Loucy (cell line): ENCODE measurements around the gene TMBIM6.

Source experiments
- H2AFZ ChIP-seq: fragments of 200-600 bp; sonication (generic); 2 replicates; pipeline ENCODE4 v1.6.0; 2016; ENCODE audit warnings: antibody characterized with exemption, mild to moderate bottlenecking, low read length, moderate library complexity
- H3F3A ChIP-seq: fragments of 200-600 bp; 2 replicates; pipeline ENCODE4 v1.6.0; 2016; ENCODE audit warnings: antibody characterized with exemption, low read depth, mild to moderate bottlenecking
- H3K27me3 ChIP-seq: fragments of 200-600 bp; sonication (generic); 2 replicates; pipeline ENCODE4 v1.6.1; 2014; ENCODE audit warnings: low read length, mild to moderate bottlenecking; ENCODE audit not compliant: insufficient read depth, poor library complexity, severe bottlenecking
- H3K36me3 ChIP-seq: fragments of 200-600 bp; sonication (generic); 2 replicates; pipeline ENCODE4 v1.6.1; 2016; ENCODE audit warnings: low read length; ENCODE audit not compliant: insufficient read depth
- H3K4me1 ChIP-seq: fragments of 200-600 bp; sonication (generic); 2 replicates; pipeline ENCODE4 v1.5.1; 2014; ENCODE audit warnings: low read length, mild to moderate bottlenecking; ENCODE audit not compliant: insufficient read depth, poor library complexity, severe bottlenecking
- H3K4me2 ChIP-seq: fragments of 200-600 bp; sonication (generic); 2 replicates; pipeline ENCODE4 v1.6.0; 2014; ENCODE audit warnings: antibody characterized with exemption, low read length, low read depth, mild to moderate bottlenecking; ENCODE audit not compliant: poor library complexity, severe bottlenecking
- H3K4me3 ChIP-seq: fragments of 200-600 bp; sonication (generic); 2 replicates; pipeline ENCODE4 v1.5.1; 2014; ENCODE audit warnings: low read length, mild to moderate bottlenecking, mixed read lengths; ENCODE audit not compliant: poor library complexity, severe bottlenecking
- H3K79me2 ChIP-seq: fragments of 200-600 bp; sonication (generic); 2 replicates; pipeline ENCODE4 v1.6.1; 2014; ENCODE audit warnings: low read length; ENCODE audit not compliant: insufficient read depth
- H3K9ac ChIP-seq: fragments of 200-600 bp; sonication (generic); 2 replicates; pipeline ENCODE4 v1.6.0; 2014; ENCODE audit warnings: mild to moderate bottlenecking, low read depth, low read length, moderate library complexity; ENCODE audit not compliant: poor library complexity, severe bottlenecking
- H3K9me2 ChIP-seq: fragments of 200-600 bp; sonication (generic); replicated peaks from 2 replicates; pipeline ENCODE4 v1.6.1; 2016; ENCODE audit warnings: low read depth, low read length, mixed read lengths
- H3K9me3 ChIP-seq: fragments of 200-600 bp; sonication (generic); 2 replicates; pipeline ENCODE4 v1.6.1; 2014; ENCODE audit warnings: mild to moderate bottlenecking, antibody characterized with exemption, low read length, low read depth; ENCODE audit not compliant: insufficient read depth
- H4K20me1 ChIP-seq: fragments of 200-600 bp; sonication (generic); 2 replicates; pipeline ENCODE4 v1.6.0; 2014; ENCODE audit warnings: antibody characterized with exemption, low read length, mild to moderate bottlenecking; ENCODE audit not compliant: insufficient read depth, poor library complexity, severe bottlenecking
- CTCF ChIP-seq: fragments of 200-600 bp; sonication (generic); conservative IDR thresholded peaks from 2 replicates; pipeline ENCODE4 v1.5.1; 2014; ENCODE audit warnings: mild to moderate bottlenecking, antibody characterized with exemption, low read length
- EZH2phosphoT487 ChIP-seq: fragments of 200-600 bp; IDR thresholded peaks from 2 replicates; pipeline ENCODE4 v1.6.1; 2018; ENCODE audit warnings: antibody characterized with exemption, mild to moderate bottlenecking, moderate library complexity, borderline replicate concordance

The TMBIM6 gene

GRCh38 chr12:49705479-49706134 is 35.8 kb upstream of the TMBIM6 start:
- peak overlapping the region; percentile 84 for H3K9ac ChIP-seq
- no peaks in the 10 kb centered on the region for H3F3A ChIP-seq

GRCh38 chr12:49706351-49707127 is 34.8 kb upstream of the TMBIM6 start:
- TF ChIP-seq CTCF (no peak), EZH2phosphoT487 (no peak)
- peaks cover 40% of the 10 kb centered on the region for H3K4me1 ChIP-seq
- peak overlapping the region; percentile 92 for H3K4me2 ChIP-seq
- H3K27me3 ChIP-seq, result no peaks in the 10 kb centered on the region
- peaks cover 7% of the 10 kb centered on the region for H4K20me1 ChIP-seq
- peak overlapping the region; percentile 86 for H2AFZ ChIP-seq
- H3K9me2 ChIP-seq, result no peaks in the 10 kb centered on the region
- no peaks in the 10 kb centered on the region for H3K9me3 ChIP-seq
- H3F3A ChIP-seq, result no peaks in the 10 kb centered on the region
- H3K36me3 ChIP-seq, result no peaks in the 10 kb centered on the region
- peak overlapping the region; percentile 84 for H3K9ac ChIP-seq
- peaks cover 56% of the 10 kb centered on the region for H3K79me2 ChIP-seq
- H3K4me3 ChIP-seq, result peak overlapping the region; percentile 90

More at GRCh38 chr12:49705479-49706134, 35.8 kb upstream of the TMBIM6 start:
- no peaks in the 10 kb centered on the region for H3K9me3 ChIP-seq
- no peaks in the 10 kb centered on the region for H3K9me2 ChIP-seq
- H3K4me1 ChIP-seq, result peaks cover 44% of the 10 kb centered on the region
- H3K4me3 ChIP-seq, result peak overlapping the region; percentile 90
- H4K20me1 ChIP-seq, result peaks cover 7% of the 10 kb centered on the region
- no peak overlapping the region for H2AFZ ChIP-seq
- no peaks in the 10 kb centered on the region for H3K36me3 ChIP-seq
- H3K4me2 ChIP-seq, result peak overlapping the region; percentile 92
- no peak for TF ChIP-seq CTCF
- TF ChIP-seq EZH2phosphoT487, result no peak
- peaks cover 63% of the 10 kb centered on the region for H3K79me2 ChIP-seq
- no peaks in the 10 kb centered on the region for H3K27me3 ChIP-seq

GRCh38 chr12:49707128-49707811 is 34.1 kb upstream of the TMBIM6 start, which contains the start of gene FMNL3:
Gene FMNL3, minus strand, starts transcription at chr12:49707405. Its CDS starts 225 bp downstream, at chr12:49707180.
- Histone ChIP-seq H3K9me2 (no peaks in the 10 kb centered on the region), H3K27me3 (no peaks in the 10 kb centered on the region), H2AFZ (peak within 1 kb of the TSS; percentile 86), H3K4me2 (peak within 1 kb of the TSS; percentile 92), H3F3A (no peaks in the 10 kb centered on the region), H3K4me1 (peaks cover 37% of the 10 kb centered on the region), H3K79me2 (peaks cover 49% of the 10 kb centered on the region), H3K9me3 (no peaks in the 10 kb centered on the region), H3K36me3 (no peaks in the 10 kb centered on the region), H3K4me3 (peak within 1 kb of the TSS; percentile 90), H4K20me1 (peaks cover 7% of the 10 kb centered on the region), H3K9ac (peak within 1 kb of the TSS; percentile 84)
- no peak for TF ChIP-seq EZH2phosphoT487
- peak; percentile 94 for TF ChIP-seq CTCF
